Measurements from ENCODE around the gene PBLD.

DNA sequence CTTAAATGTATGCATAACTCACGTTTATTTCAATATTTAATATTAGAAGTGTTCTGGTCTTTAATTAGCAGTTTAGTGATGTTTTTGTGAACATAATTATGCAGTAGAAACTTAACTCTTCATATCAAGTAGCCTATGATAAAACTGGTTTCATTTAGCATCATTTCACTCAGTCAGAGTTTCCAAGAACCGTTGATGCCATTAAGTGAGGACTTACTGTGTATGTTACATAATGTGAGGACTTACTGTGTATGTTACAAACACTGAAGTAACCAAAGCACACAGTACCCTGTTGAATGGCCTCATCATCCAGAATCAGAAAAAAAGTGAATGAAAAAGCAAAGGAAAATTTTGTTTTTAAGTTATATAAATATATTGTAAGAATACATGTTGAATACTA lies 32.9 kb upstream of the PBLD start:
- TF ChIP-seq, protein P1, sequence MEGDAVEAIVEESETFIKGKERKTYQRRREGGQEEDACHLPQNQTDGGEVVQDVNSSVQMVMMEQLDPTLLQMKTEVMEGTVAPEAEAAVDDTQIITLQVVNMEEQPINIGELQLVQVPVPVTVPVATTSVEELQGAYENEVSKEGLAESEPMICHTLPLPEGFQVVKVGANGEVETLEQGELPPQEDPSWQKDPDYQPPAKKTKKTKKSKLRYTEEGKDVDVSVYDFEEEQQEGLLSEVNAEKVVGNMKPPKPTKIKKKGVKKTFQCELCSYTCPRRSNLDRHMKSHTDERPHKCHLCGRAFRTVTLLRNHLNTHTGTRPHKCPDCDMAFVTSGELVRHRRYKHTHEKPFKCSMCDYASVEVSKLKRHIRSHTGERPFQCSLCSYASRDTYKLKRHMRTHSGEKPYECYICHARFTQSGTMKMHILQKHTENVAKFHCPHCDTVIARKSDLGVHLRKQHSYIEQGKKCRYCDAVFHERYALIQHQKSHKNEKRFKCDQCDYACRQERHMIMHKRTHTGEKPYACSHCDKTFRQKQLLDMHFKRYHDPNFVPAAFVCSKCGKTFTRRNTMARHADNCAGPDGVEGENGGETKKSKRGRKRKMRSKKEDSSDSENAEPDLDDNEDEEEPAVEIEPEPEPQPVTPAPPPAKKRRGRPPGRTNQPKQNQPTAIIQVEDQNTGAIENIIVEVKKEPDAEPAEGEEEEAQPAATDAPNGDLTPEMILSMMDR (conservative IDR thresholded peaks at IDR 0.05): no peak
- TF ChIP-seq EZH2 (IDR thresholded peaks at IDR 0.05; ENCODE audit: low read depth): no peak
